PC-3 (cell line): ENCODE results near the gene PSTPIP2. TPM values are rescaled to one million over a fixed set of nuclear protein-coding genes. Genes with fewer than 3 reads are reported as not detected.

Experiments used
- ATAC-seq: fragments of 200-7000 bp; cut with Tn5 transposase; 2 replicates; pipeline ENCODE4 v1.9.1; 2020; ENCODE audit warnings: mild to moderate bottlenecking, moderate library complexity
- BruUV-seq: library from RNA; stranded (reverse); fragments of 400-500 nt; replicated peaks from 2 replicates; lab custom pipeline; 2021; lab: Mats Ljungman, UMichigan
- CTCF ChIA-PET: fragments of 300-600 bp; sonication (Branson Sonifier 250); formaldehyde crosslinking; loops from one replicate; lab custom pipeline; 2022; ENCODE audit warnings: antibody characterized with exemption; lab: Charles Lee
- POLR2A ChIA-PET: fragments of 300-600 bp; sonication (Branson Sonifier 250); formaldehyde crosslinking; loops from one replicate; lab custom pipeline; 2022; ENCODE audit warnings: antibody characterized with exemption; ENCODE audit not compliant: unreplicated experiment; lab: Charles Lee
- DNase-seq: peaks from one replicate; pipeline ENCODE4 v3.0.0-alpha.2; 2015
- H2AFZ ChIP-seq: fragments of 300-600 bp; sonication (generic); 2 replicates; pipeline ENCODE4 v1.6.0; 2016; ENCODE audit warnings: antibody characterized with exemption, low read length
- H3F3A ChIP-seq: fragments of 300-600 bp; sonication (generic); one replicate; pipeline ENCODE4 v1.6.0; 2017; ENCODE audit warnings: antibody characterized with exemption, low read length, control low read depth, mild to moderate bottlenecking; ENCODE audit not compliant: unreplicated experiment
- H3K27ac ChIP-seq: fragments of 300-600 bp; sonication (generic); 2 replicates; pipeline ENCODE4 v1.5.1; 2016; ENCODE audit warnings: mild to moderate bottlenecking, low read length
- H3K27me3 ChIP-seq: fragments of 300-600 bp; sonication (generic); 2 replicates; pipeline ENCODE4 v1.6.1; 2016; ENCODE audit warnings: low read length, mixed read lengths
- H3K36me3 ChIP-seq: fragments of 300-600 bp; sonication (generic); 2 replicates; pipeline ENCODE4 v1.6.1; 2016; ENCODE audit warnings: low read depth, mixed run types, low read length, mixed read lengths
- H3K4me1 ChIP-seq: fragments of 300-600 bp; sonication (generic); 2 replicates; pipeline ENCODE4 v1.5.1; 2016; ENCODE audit warnings: low read length; ENCODE audit not compliant: insufficient read depth
- H3K4me2 ChIP-seq: fragments of 300-600 bp; sonication (generic); 2 replicates; pipeline ENCODE4 v1.6.0; 2016; ENCODE audit warnings: low read length
- H3K4me3 ChIP-seq: fragments of 300-600 bp; sonication (generic); 2 replicates; pipeline ENCODE4 v1.5.1; 2016; ENCODE audit warnings: mild to moderate bottlenecking, low read length, mixed read lengths
- H3K79me2 ChIP-seq: fragments of 300-600 bp; sonication (generic); 2 replicates; pipeline ENCODE4 v1.6.1; 2017; ENCODE audit warnings: low read length, mixed read lengths
- H3K9ac ChIP-seq: fragments of 300-600 bp; sonication (generic); 2 replicates; pipeline ENCODE4 v1.6.0; 2016; ENCODE audit warnings: mild to moderate bottlenecking, low read length
- H3K9me2 ChIP-seq: fragments of 300-600 bp; sonication (generic); replicated peaks from 2 replicates; pipeline ENCODE4 v1.6.1; 2016; ENCODE audit warnings: mixed run types, low read length, mixed read lengths
- H3K9me3 ChIP-seq: fragments of 300-600 bp; sonication (generic); 2 replicates; pipeline ENCODE4 v1.6.1; 2016; ENCODE audit warnings: low read length, mixed read lengths
- H4K20me1 ChIP-seq: fragments of 300-600 bp; sonication (generic); 2 replicates; pipeline ENCODE4 v1.6.1; 2016; ENCODE audit warnings: low read length, mixed read lengths
- CTCF ChIP-seq: fragments of 300-600 bp; sonication (generic); conservative IDR thresholded peaks from 2 replicates; pipeline ENCODE4 v1.5.1; 2017; ENCODE audit warnings: antibody characterized with exemption, low read depth, mild to moderate bottlenecking, low read length
- EZH2 ChIP-seq: fragments of 300-600 bp; sonication (generic); IDR thresholded peaks from one replicate; pipeline ENCODE4 v1.6.1; 2017; ENCODE audit warnings: antibody characterized with exemption, mild to moderate bottlenecking, low read length; ENCODE audit not compliant: unreplicated experiment
- EZH2phosphoT487 ChIP-seq: fragments of 300-600 bp; sonication (generic); IDR thresholded peaks from 2 replicates; pipeline ENCODE4 v1.6.1; 2018; ENCODE audit warnings: mild to moderate bottlenecking, antibody characterized with exemption, low read length, borderline replicate concordance
- intact Hi-C: fragments of 100-400 bp; cut with micrococcal nuclease; formaldehyde crosslinking; loops from 2 replicates; pipeline ENCODE4 v1.9.0; 2023
- total RNA-seq: library from RNA; depleted of rRNA; stranded (reverse); fragments of >200 nt; gene quantifications from 2 replicates; pipeline ENCODE4 v1.2.3, GENCODE V29; 2014

The PSTPIP2 gene
- total RNA-seq, 1 experiment from 2014 or later = 0.11 TPM

GRCh38 chr18:46040033-46040746, 31.9 kb downstream of the PSTPIP2 start:
- ATAC-seq = no peak
- H3K79me2 ChIP-seq = no peaks in the 10 kb centered on the region
- H3K9ac ChIP-seq = no peak overlapping the region
- ChIA-PET POLR2A (no interaction called here), CTCF (no interaction called here)
- H3F3A ChIP-seq = no peaks in the 10 kb centered on the region
- peaks cover 8% of the 10 kb centered on the region; the same call in 1 of the 2 replicates for H3K4me1 ChIP-seq
- no TSS peak for BruUV-seq
- intact Hi-C loops = no loop called here
- H3K9me3 ChIP-seq = no peaks in the 10 kb centered on the region
- no peak overlapping the region for H3K4me2 ChIP-seq
- no peak overlapping the region for H2AFZ ChIP-seq
- H3K27me3 ChIP-seq = no peaks in the 10 kb centered on the region
- H3K36me3 ChIP-seq = no peaks in the 10 kb centered on the region
- no peaks in the 10 kb centered on the region for H4K20me1 ChIP-seq
- TF ChIP-seq EZH2phosphoT487 = no peak
- TF ChIP-seq CTCF = no peak
- no peak for TF ChIP-seq EZH2
- DNase-seq = no peak
- H3K27ac ChIP-seq = no peak overlapping the region
- H3K9me2 ChIP-seq = no peaks in the 10 kb centered on the region
- no peak overlapping the region for H3K4me3 ChIP-seq

GRCh38 chr18:46037512-46038305, 34.4 kb downstream of the PSTPIP2 start:
- POLR2A ChIA-PET = no interaction called here
- no TSS peak for BruUV-seq

More at GRCh38 chr18:46037512-46038305, 34.4 kb downstream of the PSTPIP2 start:
- no peaks in the 10 kb centered on the region for H3K79me2 ChIP-seq
- no peak overlapping the region for H3K9ac ChIP-seq
- no peaks in the 10 kb centered on the region for H4K20me1 ChIP-seq
- intact Hi-C loops = no loop called here
- no peaks in the 10 kb centered on the region for H3K9me3 ChIP-seq
- CTCF ChIA-PET = no interaction called here
- H3K4me2 ChIP-seq = no peak overlapping the region
- H3K4me3 ChIP-seq = no peak overlapping the region
- no peak for ATAC-seq
- H3K27ac ChIP-seq = no peak overlapping the region
- H2AFZ ChIP-seq = no peak overlapping the region
- H3K9me2 ChIP-seq = no peaks in the 10 kb centered on the region
- H3F3A ChIP-seq = no peaks in the 10 kb centered on the region
- no peak for TF ChIP-seq CTCF
- no peak for TF ChIP-seq EZH2
- no peak for TF ChIP-seq EZH2phosphoT487
- H3K36me3 ChIP-seq = no peaks in the 10 kb centered on the region
- DNase-seq = no peak
- H3K4me1 ChIP-seq = peaks cover 8% of the 10 kb centered on the region; the same call in 1 of the 2 replicates
- no peaks in the 10 kb centered on the region for H3K27me3 ChIP-seq
